Measurements from ENCODE around the gene RNF41.
"Not testable (repeated sequence)": the region's sequence is repeated elsewhere in the genome, so short reads cannot be mapped to it uniquely, and the experiment has no call there.

The RNF41 gene

DNA sequence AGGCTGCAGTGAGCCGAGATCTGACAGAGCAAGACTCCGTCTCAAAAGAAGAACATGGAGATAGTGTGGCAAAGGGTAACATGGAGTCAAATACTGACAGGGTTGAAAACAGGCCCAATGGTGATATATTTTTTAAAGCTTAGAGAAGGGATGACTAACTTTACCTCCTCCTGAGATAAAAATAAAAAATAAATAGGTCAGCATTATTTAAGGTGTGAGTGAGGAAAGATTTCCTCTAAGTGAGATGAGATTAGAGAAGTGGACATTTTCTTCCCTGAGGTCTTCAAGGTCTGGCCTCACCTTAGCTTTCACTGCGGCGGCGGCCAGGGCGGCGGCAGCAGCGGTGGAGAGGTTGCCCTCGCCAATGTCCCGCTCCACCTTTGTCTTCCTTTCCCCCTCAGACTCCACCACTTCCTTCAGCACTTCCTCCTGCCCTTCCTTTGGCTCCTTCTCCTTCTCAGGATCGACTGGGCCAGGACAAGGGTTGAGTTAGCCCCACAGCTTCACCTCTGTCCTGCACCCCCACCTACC, 52.4 kb downstream of the RNF41 start:
- DNase-seq (ENCODE audit: low read depth, low spot score): no peak

DNA sequence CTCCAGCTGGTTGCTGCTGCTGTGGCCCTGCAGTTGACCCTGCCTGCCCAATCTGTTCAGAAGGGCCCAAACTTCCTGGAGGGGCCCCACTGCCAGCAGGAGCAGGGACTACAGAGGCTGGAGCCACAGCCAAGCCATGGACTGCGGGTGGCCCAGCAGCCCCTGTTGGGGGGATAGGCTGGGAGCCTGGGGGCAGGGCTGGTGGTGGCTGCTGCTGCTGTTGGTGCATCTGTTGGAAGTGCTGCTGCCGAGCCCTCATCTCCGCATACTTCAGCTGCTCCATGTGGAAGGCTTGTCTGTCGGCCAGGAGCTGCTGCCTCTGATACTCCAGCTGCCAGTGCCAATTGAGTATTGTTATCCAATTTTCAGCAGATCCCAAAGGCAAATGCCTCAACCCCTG, 56.4 kb downstream of the RNF41 start:
- DNase-seq (ENCODE audit: low read depth, low spot score): no peak

GRCh38 chr12:56164345-56164729, 57.4 kb downstream of the RNF41 start:
- no peak for DNase-seq (ENCODE audit: low read depth, low spot score)

DNA sequence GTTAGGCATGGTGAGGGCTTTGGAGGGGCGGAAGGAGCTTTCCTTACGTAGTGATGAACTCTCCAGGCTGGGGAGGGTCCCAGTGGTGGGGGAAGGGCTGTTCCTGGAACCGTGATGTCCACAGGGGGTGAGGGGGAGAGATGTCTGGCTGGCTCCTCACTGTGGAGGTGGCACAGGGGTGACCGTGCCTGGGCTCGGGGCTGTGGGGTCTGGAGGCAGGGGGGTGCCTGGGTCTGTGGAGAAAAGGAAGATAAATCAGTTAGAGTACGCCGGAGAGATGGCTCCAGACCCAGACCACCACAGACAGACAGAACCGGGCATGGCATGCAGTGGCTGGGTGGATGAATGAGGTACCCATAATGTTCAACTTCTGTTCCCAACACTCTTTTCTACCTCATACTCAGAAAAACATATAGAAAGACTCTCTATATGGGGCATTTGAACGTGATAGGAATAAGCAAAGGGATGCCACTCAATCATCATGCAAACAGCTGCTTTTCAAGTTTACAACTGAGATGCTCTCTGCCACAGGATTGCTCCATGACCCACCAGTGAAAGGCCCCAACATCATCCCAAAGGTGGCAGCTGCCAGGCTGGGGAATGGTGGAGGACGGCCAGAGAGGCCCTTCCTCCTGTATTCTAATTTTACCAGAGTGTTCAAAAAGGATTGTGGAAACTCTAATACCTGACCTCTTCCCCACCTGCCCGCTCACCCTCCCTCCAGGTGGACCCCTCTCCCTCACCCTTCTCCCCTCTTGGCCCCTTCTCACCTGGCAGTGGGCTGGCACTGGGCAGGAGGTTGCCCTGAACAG, 58.0 kb downstream of the RNF41 start:
- no peak for DNase-seq (ENCODE audit: low read depth, low spot score)

GRCh38 chr12:56162468-56163290, 59.0 kb downstream of the RNF41 start:
- DNase-seq (ENCODE audit: low read depth, low spot score): no peak

- DNase-seq (ENCODE audit: low read depth, low spot score): no peak
Observed at GRCh38 chr12:56161690-56162351, 59.9 kb downstream of the RNF41 start.

- DNase-seq (ENCODE audit: low read depth, low spot score): no peak
Observed at GRCh38 chr12:56160894-56161689, 60.6 kb downstream of the RNF41 start.

GRCh38 chr12:56160193-56160763, 61.4 kb downstream of the RNF41 start:
- DNase-seq (ENCODE audit: low read depth, low spot score): no peak

- no peak for DNase-seq (ENCODE audit: low read depth, low spot score)
Observed at GRCh38 chr12:56159482-56160192, 62.1 kb downstream of the RNF41 start.

GRCh38 chr12:56158926-56159461, 62.7 kb downstream of the RNF41 start:
- DNase-seq (ENCODE audit: low read depth, low spot score): no peak

DNA sequence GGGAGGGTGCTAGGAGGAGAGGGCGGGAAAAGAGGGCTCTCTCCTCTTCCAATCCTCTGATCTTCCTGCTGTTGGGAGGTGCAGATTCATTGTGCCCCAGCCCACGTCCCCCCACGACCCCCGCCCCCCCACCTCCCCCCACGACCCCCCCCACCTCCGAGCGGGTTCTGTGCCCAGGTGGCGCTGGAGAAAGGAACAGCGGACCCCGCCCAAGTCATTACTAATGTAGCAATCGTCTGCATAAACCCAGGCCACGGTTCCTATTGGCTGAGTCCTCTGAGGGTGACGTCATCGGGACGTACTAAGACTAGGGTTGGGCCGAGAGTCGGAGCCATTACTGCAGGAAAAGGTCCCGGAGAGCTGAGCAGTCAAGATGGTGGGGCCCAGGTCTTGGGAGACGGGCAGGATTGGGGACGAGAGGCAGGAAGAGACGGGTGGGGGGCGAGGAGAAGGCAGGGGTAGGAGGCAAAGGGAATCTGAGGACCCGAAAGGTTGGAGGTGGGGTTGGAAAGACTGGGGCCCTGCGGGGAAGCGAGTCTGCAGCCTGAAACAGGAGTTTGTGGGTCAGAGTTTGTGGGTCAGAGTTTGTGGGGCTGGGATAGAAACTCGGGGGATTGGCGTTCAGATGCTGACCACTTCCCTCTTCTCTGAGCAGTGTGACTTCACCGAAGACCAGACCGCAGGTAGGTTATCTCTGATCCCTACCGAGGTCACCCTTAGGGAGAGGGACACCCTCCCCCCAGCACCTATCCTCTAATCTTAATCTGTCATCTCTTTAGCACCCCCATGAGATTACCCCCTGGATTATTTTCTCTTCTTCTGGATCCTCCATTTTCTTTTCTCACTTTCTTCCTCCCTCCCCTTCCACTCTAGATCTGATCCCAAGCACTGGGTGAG, 63.4 kb downstream of the RNF41 start, which contains the start of gene MYL6:
Gene MYL6, plus strand, starts transcription at position 331 of the 897 bp plus-strand sequence. Its CDS starts 43 bp downstream, at position 374.
- DNase-seq (ENCODE audit: low read depth, low spot score): peak; percentile 82

GRCh38 chr12:56157201-56158028, 64.3 kb downstream of the RNF41 start:
- DNase-seq (ENCODE audit: low read depth, low spot score): peak; percentile 59

- DNase-seq (ENCODE audit: low read depth, low spot score): not testable (repeated sequence)
Observed at GRCh38 chr12:56156464-56157200, 65.1 kb downstream of the RNF41 start.

GRCh38 chr12:56155256-56155845, 66.4 kb downstream of the RNF41 start:
- DNase-seq (ENCODE audit: low read depth, low spot score): no peak

- no peak for DNase-seq (ENCODE audit: low read depth, low spot score)
Observed at GRCh38 chr12:56154818-56155217, 66.9 kb downstream of the RNF41 start.

GRCh38 chr12:56154246-56154771, 67.4 kb downstream of the RNF41 start:
- no peak for DNase-seq (ENCODE audit: low read depth, low spot score)

DNA sequence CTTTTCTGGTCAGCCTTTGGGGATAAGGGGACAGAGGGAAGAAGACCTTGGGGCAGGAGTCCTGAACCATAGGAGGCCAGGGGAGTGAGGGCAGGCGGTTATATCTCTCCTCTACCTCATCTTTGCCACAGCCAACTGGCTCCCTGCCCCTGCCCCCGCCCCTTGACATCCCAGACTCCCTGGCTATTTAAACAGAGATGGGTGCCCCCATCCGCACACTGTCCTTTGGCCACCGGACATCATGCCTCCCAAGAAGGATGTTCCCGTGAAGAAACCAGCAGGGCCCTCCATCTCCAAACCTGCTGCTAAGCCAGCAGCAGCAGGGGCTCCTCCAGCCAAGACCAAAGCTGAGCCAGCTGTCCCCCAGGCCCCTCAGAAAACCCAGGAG, 68.0 kb downstream of the RNF41 start:
- DNase-seq (ENCODE audit: low read depth, low spot score): no peak

All from brain pericyte (primary cell).